Measurements from ENCODE around the gene WSB1. TPM values are rescaled to one million over a fixed set of nuclear protein-coding genes. Genes with fewer than 3 reads are reported as not detected.
A peak's percentile ranks its signal among the peaks of the same experiment; 100 is the strongest.

Gene WSB1
- total RNA-seq, 1 experiment from 2014 or later, result 93.1 TPM

DNA sequence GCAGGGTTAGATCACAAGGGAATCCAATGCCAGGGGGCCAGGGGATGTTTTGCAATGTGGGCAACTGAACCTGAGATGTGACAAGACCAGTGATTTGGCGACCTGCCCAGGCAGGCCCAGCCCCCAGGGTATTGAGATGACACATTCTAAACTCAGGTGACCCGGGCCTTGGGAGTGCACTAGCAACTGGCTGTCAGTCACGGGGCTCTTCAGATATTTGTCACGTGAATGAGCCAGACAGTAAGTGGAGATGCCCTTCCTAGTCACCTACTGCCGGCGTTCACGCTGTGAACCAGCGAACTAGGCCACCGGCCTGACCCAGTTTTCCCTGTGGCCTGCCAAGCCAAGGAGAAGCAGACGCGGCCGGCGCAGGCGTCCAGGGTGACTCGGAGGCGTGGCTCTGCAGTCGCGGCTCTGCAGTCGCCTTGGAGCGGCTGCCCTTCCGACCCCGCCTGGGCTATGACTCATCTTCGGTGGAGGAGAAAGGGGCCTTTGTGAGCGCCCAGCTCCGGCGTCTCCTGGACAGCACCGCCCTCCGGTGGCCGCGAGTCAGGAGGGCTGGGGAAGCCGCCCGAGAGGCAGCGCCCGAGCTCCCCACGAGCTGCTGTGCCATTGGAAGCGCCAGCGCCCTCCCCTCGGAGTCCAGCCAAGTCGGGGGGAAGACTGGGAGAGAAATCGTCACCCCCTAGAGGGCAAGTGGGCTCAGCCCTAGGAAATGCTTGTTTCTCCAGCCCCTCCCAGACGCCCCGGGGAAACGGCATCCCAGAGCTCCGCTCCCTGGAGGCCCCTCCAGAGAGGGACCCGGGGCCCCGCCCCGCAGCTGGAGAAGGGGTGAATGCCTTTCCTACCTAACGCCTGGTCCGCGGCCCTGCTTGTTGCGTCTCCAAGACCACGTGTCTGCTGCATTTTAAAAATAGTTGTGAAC, 38.8 kb downstream of the WSB1 start:
- Mint-ChIP-seq H3K9me3 (ENCODE audit: unreplicated experiment) (no peaks in the 10 kb centered on the region), H3K27me3 (ENCODE audit: insufficient read depth, unreplicated experiment) (no peaks in the 10 kb centered on the region), H3K4me3 (ENCODE audit: unreplicated experiment) (peak overlapping the region; percentile 71), H3K27ac (ENCODE audit: low read depth, unreplicated experiment) (peak overlapping the region; percentile 79), H3K4me1 (ENCODE audit: insufficient read depth, unreplicated experiment) (peaks cover 34% of the 10 kb centered on the region), H3K36me3 (ENCODE audit: insufficient read depth, unreplicated experiment) (no peaks in the 10 kb centered on the region)
- BruUV-seq (replicated peaks), result no TSS peak
- ChIA-PET POLR2A (interaction anchor here (0.7 to 4.5 kb wide), 10 partner anchors 9 to 268 kb away, joined by 3 to 68 read pairs (median 5); partner anchors contain the start of gene WSB1), CTCF (interaction anchor here (0.6 to 7.0 kb wide), 21 partner anchors 9 to 1390 kb away, joined by 3 to 92 read pairs (median 5); partner anchors contain the start of gene WSB1)
- TF ChIP-seq, protein P1, sequence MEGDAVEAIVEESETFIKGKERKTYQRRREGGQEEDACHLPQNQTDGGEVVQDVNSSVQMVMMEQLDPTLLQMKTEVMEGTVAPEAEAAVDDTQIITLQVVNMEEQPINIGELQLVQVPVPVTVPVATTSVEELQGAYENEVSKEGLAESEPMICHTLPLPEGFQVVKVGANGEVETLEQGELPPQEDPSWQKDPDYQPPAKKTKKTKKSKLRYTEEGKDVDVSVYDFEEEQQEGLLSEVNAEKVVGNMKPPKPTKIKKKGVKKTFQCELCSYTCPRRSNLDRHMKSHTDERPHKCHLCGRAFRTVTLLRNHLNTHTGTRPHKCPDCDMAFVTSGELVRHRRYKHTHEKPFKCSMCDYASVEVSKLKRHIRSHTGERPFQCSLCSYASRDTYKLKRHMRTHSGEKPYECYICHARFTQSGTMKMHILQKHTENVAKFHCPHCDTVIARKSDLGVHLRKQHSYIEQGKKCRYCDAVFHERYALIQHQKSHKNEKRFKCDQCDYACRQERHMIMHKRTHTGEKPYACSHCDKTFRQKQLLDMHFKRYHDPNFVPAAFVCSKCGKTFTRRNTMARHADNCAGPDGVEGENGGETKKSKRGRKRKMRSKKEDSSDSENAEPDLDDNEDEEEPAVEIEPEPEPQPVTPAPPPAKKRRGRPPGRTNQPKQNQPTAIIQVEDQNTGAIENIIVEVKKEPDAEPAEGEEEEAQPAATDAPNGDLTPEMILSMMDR (IDR thresholded peaks at IDR 0.05; ENCODE audit: unreplicated experiment), result peak; percentile 98
- intact Hi-C loops (cut with micrococcal nuclease), result loop anchor here (1.0 to 2.0 kb wide), 5 partner anchors 38 to 319 kb away; partner anchors contain the start of gene WSB1
- peak; percentile 98 for DNase-seq (ENCODE audit: unreplicated experiment)

DNA sequence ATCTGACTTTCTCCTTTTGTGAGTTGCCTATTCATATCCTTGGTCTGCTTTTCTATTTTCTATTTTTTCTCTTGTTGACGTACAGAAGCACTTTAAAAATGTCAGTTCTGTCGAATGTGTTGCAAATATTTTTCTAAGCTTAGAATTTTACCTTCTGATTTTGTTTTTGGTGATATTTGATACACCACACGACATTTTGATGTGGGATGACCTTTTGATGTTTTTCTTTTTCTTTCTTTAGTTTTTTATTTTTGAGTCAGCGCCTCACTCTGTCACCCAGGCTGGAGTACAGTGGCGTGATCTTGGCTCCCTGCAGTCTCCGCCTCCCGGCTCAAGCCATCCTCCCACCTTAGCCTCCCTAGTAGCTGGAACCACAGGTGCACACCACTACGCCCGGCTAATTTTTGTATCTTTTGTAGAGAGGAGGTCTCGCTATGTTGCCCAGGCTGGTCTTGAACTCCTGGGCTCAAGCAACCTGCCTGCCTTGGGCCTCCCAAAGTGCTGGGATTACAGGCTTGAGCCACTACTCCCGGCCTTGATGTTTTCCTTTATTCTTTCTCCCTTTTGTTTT, 39.6 kb downstream of the WSB1 start:
- CTCF ChIA-PET, result interaction anchor here (0.6 to 7.0 kb wide), 21 partner anchors 8 to 1389 kb away, joined by 3 to 92 read pairs (median 5); partner anchors contain the start of gene WSB1
- Mint-ChIP-seq H3K9me3 (ENCODE audit: unreplicated experiment) (no peaks in the 10 kb centered on the region), H3K36me3 (ENCODE audit: insufficient read depth, unreplicated experiment) (no peaks in the 10 kb centered on the region), H3K4me3 (ENCODE audit: unreplicated experiment) (peak overlapping the region; percentile 71), H3K27ac (ENCODE audit: low read depth, unreplicated experiment) (peak overlapping the region; percentile 43), H3K27me3 (ENCODE audit: insufficient read depth, unreplicated experiment) (no peaks in the 10 kb centered on the region), H3K4me1 (ENCODE audit: insufficient read depth, unreplicated experiment) (peaks cover 34% of the 10 kb centered on the region)
- BruUV-seq (replicated peaks), result TSS peak; percentile 54
- DNase-seq (ENCODE audit: unreplicated experiment), result no peak
- intact Hi-C loops (cut with micrococcal nuclease), result loop anchor here (1.0 to 2.0 kb wide), 5 partner anchors 39 to 318 kb away; partner anchors contain the start of gene WSB1
- POLR2A ChIA-PET, result interaction anchor here (0.7 to 4.5 kb wide), 10 partner anchors 10 to 268 kb away, joined by 3 to 68 read pairs (median 5); partner anchors contain the start of gene WSB1
- TF ChIP-seq, protein P1 (IDR thresholded peaks at IDR 0.05; ENCODE audit: unreplicated experiment), result no peak

DNA sequence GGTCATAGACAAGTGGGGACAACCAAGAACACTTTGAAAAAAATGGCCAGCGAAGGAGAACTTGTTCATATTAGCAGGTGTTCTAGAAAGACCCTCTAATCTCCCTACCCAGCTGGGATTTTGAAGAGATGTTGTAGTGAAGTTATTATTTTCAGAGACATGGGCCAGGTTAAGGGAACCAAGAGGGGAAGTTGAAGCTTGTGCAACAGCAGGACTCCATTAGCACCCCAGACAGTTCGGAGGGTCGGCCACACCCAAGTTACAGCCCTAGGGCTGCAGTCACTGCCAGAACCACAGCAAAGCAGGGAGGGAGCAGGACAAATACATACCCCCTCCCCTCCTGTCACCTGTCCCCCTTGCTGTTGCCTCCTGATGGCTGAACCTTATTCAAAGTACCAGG, 42.3 kb downstream of the WSB1 start:
- Mint-ChIP-seq H3K36me3 (ENCODE audit: insufficient read depth, unreplicated experiment) (no peaks in the 10 kb centered on the region), H3K4me3 (ENCODE audit: unreplicated experiment) (no peak overlapping the region), H3K27me3 (ENCODE audit: insufficient read depth, unreplicated experiment) (no peaks in the 10 kb centered on the region), H3K27ac (ENCODE audit: low read depth, unreplicated experiment) (no peak overlapping the region), H3K9me3 (ENCODE audit: unreplicated experiment) (no peaks in the 10 kb centered on the region), H3K4me1 (ENCODE audit: insufficient read depth, unreplicated experiment) (peaks cover 34% of the 10 kb centered on the region)
- intact Hi-C loops (cut with micrococcal nuclease), result no loop called here
- no peak for DNase-seq (ENCODE audit: unreplicated experiment)
- POLR2A ChIA-PET, result no interaction called here
- no TSS peak for BruUV-seq (replicated peaks)
- CTCF ChIA-PET, result interaction anchor here (0.7 to 7.0 kb wide), 4 partner anchors 29 to 129 kb away, joined by 3 to 92 read pairs (median 4); no protein-coding TSS in a partner anchor
- TF ChIP-seq, protein P1 (IDR thresholded peaks at IDR 0.05; ENCODE audit: unreplicated experiment), result no peak

DNA sequence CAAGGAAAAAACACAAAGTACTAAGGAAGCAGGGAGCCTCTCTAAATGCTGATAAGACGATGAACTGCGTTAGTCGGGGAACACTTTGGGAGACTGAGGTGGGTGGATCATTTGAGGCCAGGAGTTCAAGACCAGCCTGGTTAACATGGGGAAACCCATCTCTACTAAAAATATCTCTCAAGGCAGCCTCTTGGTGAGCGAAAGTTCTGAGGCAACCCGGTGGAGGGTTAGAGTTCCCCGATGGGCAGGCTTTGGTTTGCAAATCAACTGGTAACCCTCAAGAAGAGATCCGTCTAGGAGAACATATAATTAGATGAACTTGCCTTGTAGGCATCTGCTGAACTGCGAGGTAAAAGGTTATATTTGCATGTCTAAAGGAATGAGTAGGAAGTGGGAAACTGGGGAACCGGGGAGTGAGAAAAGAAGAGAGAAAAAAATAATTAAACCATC, 44.6 kb downstream of the WSB1 start:
- ChIA-PET POLR2A (no interaction called here), CTCF (interaction anchor here (0.5 to 1.4 kb wide), 2 partner anchors 103 to 113 kb away, joined by 3 to 7 read pairs; no protein-coding TSS in a partner anchor)
- Mint-ChIP-seq H3K9me3 (ENCODE audit: unreplicated experiment) (no peaks in the 10 kb centered on the region), H3K27me3 (ENCODE audit: insufficient read depth, unreplicated experiment) (no peaks in the 10 kb centered on the region), H3K36me3 (ENCODE audit: insufficient read depth, unreplicated experiment) (no peaks in the 10 kb centered on the region), H3K27ac (ENCODE audit: low read depth, unreplicated experiment) (no peak overlapping the region), H3K4me1 (ENCODE audit: insufficient read depth, unreplicated experiment) (peaks cover 18% of the 10 kb centered on the region), H3K4me3 (ENCODE audit: unreplicated experiment) (no peak overlapping the region)
- DNase-seq (ENCODE audit: unreplicated experiment), result no peak
- intact Hi-C loops (cut with micrococcal nuclease), result no loop called here
- TF ChIP-seq, protein P1 (IDR thresholded peaks at IDR 0.05; ENCODE audit: unreplicated experiment), result no peak
- BruUV-seq (replicated peaks), result TSS peak; percentile 8
